HepG2 (cell line): ENCODE results near the gene CPT1B. TPM values are rescaled to one million over a fixed set of nuclear protein-coding genes. Genes with fewer than 3 reads are reported as not detected.
A peak's percentile ranks its signal among the peaks of the same experiment; 100 is the strongest.

Experiments used
- ATF7-NPFF ChIP-seq: sonication (generic); formaldehyde crosslinking; IDR thresholded peaks from 2 replicates; pipeline ENCODE4 v1.8.1; 2023; ENCODE audit warnings: mild to moderate bottlenecking, low read depth, missing genetic modification reagents, moderate library complexity
- CBX1 ChIP-seq: IDR thresholded peaks from one replicate; pipeline ENCODE4 v1.6.1; 2016; ENCODE audit warnings: antibody characterized with exemption, low read depth
- CTCF ChIP-seq: sonication (generic); formaldehyde crosslinking; IDR thresholded peaks from 2 replicates; pipeline ENCODE4 v1.5.0; 2020; ENCODE audit warnings: mild to moderate bottlenecking, missing genetic modification reagents, moderate library complexity
- HIC2 ChIP-seq: sonication (generic); formaldehyde crosslinking; IDR thresholded peaks from 2 replicates; pipeline ENCODE4 v1.9.0; 2022; ENCODE audit warnings: low read depth, missing genetic modification reagents
- NAIF1 ChIP-seq: sonication (generic); formaldehyde crosslinking; IDR thresholded peaks from 2 replicates; pipeline ENCODE4 v1.5.0; 2020; ENCODE audit warnings: mild to moderate bottlenecking, missing genetic modification reagents, borderline replicate concordance
- POLR2AphosphoS5 ChIP-seq: IDR thresholded peaks from 2 replicates; pipeline ENCODE4 v1.6.1; 2012; ENCODE audit warnings: low read depth, low read length
- SKI ChIP-seq: fragments of 450-650 bp; IDR thresholded peaks from one replicate; pipeline ENCODE4 v1.6.1; 2018; ENCODE audit warnings: mild to moderate bottlenecking; ENCODE audit not compliant: partially characterized antibody
- TEAD3 ChIP-seq: optimal IDR thresholded peaks from 2 replicates; pipeline ENCODE3; 2016; ENCODE audit warnings: borderline replicate concordance
- USF2 ChIP-seq, 2 experiments: sonication (generic) in 1 of 2; formaldehyde crosslinking in 1 of 2; IDR thresholded peaks; 2 replicates each; pipeline versions ENCODE4 v1.5.1 to v1.6.1; 2011 to 2020; ENCODE audit warnings: borderline replicate concordance in 1 of 2, low read depth in 1 of 2, low read length in 1 of 2, mild to moderate bottlenecking in 1 of 2, missing genetic modification reagents in 1 of 2, moderate library complexity in 1 of 2
- YEATS4 ChIP-seq: sonication (generic); formaldehyde crosslinking; IDR thresholded peaks from 2 replicates; pipeline ENCODE4 v1.4.0; 2020; ENCODE audit warnings: missing genetic modification reagents, borderline replicate concordance
- ZC3H13 ChIP-seq: sonication (generic); formaldehyde crosslinking; IDR thresholded peaks from 2 replicates; pipeline ENCODE4 v1.8.1; 2023; ENCODE audit warnings: mild to moderate bottlenecking, missing genetic modification reagents, moderate library complexity
- ZNF33A ChIP-seq: sonication (generic); formaldehyde crosslinking; IDR thresholded peaks from 2 replicates; pipeline ENCODE4 v1.5.1; 2020; ENCODE audit warnings: missing genetic modification reagents, mild to moderate bottlenecking, moderate library complexity, borderline replicate concordance
- ZNF788 ChIP-seq: sonication (generic); formaldehyde crosslinking; IDR thresholded peaks from 2 replicates; pipeline ENCODE4 v1.5.0; 2020; ENCODE audit warnings: mild to moderate bottlenecking, missing genetic modification reagents, borderline replicate concordance
- ZSCAN21 ChIP-seq: sonication (generic); formaldehyde crosslinking; IDR thresholded peaks from 2 replicates; pipeline ENCODE4 v1.8.0; 2022; ENCODE audit warnings: mild to moderate bottlenecking, missing genetic modification reagents, moderate library complexity, borderline replicate concordance
- polyA plus RNA-seq, 8 experiments: library from polyadenylated mRNA; depleted of rRNA in 3 of 8; stranded (reverse) in 7 of 8; unstranded in 1 of 8; fragments of >200 nt; fragmentation: Illumina TruSeq in 4 of 8; extraction: Trizol in 4 of 8; gene quantifications; 2 replicates each; pipeline versions ENCODE4 v1.2.1 to v1.2.3, GENCODE V29; 2011 to 2016; ENCODE audit warnings: low read depth in 4 of 8, missing spikeins in 1 of 8, mixed read lengths in 1 of 8; ENCODE audit not compliant: insufficient read depth in 1 of 8
- total RNA-seq, 5 experiments: library from RNA; depleted of rRNA; stranded (reverse); fragments of >200 nt; fragmentation: Illumina TruSeq; extraction: Trizol; gene quantifications; 2 replicates each; pipeline ENCODE4 v1.2.3, GENCODE V29; 2016; ENCODE audit warnings: low read depth in 1 of 5
- TF ChIP-seq, protein P1 (sequence below): sonication (generic); formaldehyde crosslinking; IDR thresholded peaks from 2 replicates; pipeline ENCODE4; 2020; ENCODE audit warnings: missing genetic modification reagents, mild to moderate bottlenecking, borderline replicate concordance
- TF ChIP-seq, protein P2 (sequence below): sonication (generic); formaldehyde crosslinking; IDR thresholded peaks from 2 replicates; pipeline ENCODE4 v1.8.1; 2022; ENCODE audit warnings: low read depth, mild to moderate bottlenecking, missing genetic modification reagents

CPT1B gene
- total and polyA plus RNA-seq, 2 of the 13 experiments (the other 11 are each of a cell fraction or from before 2014, with no cell fraction given), result 9.2 to 19.5 TPM

GRCh38 chr22:50622723-50623327 lies 44.6 kb upstream of the CPT1B start (continued):
- TF ChIP-seq, protein P1, sequence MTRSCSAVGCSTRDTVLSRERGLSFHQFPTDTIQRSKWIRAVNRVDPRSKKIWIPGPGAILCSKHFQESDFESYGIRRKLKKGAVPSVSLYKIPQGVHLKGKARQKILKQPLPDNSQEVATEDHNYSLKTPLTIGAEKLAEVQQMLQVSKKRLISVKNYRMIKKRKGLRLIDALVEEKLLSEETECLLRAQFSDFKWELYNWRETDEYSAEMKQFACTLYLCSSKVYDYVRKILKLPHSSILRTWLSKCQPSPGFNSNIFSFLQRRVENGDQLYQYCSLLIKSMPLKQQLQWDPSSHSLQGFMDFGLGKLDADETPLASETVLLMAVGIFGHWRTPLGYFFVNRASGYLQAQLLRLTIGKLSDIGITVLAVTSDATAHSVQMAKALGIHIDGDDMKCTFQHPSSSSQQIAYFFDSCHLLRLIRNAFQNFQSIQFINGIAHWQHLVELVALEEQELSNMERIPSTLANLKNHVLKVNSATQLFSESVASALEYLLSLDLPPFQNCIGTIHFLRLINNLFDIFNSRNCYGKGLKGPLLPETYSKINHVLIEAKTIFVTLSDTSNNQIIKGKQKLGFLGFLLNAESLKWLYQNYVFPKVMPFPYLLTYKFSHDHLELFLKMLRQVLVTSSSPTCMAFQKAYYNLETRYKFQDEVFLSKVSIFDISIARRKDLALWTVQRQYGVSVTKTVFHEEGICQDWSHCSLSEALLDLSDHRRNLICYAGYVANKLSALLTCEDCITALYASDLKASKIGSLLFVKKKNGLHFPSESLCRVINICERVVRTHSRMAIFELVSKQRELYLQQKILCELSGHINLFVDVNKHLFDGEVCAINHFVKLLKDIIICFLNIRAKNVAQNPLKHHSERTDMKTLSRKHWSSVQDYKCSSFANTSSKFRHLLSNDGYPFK (CRISPR knock-in tag), result peak; percentile 64; the same call in 1 of the 2 replicates
- no peak for TF ChIP-seq CBX1
- no peak for TF ChIP-seq NAIF1 (CRISPR knock-in tag)
- peak; percentile 63 for TF ChIP-seq CTCF (CRISPR knock-in tag)
- no peak; the same call in 1 of the 2 replicates for TF ChIP-seq ATF7-NPFF
- no peak for TF ChIP-seq ZNF33A
- 0 out of 2 replicates have a peak, but pooled peaks have one; percentile 58 for TF ChIP-seq ZSCAN21 (CRISPR knock-in tag)
- TF ChIP-seq, protein P2, sequence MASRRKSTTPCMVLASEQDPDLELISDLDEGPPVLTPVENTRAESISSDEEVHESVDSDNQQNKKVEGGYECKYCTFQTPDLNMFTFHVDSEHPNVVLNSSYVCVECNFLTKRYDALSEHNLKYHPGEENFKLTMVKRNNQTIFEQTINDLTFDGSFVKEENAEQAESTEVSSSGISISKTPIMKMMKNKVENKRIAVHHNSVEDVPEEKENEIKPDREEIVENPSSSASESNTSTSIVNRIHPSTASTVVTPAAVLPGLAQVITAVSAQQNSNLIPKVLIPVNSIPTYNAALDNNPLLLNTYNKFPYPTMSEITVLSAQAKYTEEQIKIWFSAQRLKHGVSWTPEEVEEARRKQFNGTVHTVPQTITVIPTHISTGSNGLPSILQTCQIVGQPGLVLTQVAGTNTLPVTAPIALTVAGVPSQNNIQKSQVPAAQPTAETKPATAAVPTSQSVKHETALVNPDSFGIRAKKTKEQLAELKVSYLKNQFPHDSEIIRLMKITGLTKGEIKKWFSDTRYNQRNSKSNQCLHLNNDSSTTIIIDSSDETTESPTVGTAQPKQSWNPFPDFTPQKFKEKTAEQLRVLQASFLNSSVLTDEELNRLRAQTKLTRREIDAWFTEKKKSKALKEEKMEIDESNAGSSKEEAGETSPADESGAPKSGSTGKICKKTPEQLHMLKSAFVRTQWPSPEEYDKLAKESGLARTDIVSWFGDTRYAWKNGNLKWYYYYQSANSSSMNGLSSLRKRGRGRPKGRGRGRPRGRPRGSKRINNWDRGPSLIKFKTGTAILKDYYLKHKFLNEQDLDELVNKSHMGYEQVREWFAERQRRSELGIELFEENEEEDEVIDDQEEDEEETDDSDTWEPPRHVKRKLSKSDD (CRISPR knock-in tag), result peak; percentile 43; the same call in 1 of the 2 replicates
- TF ChIP-seq HIC2 (CRISPR knock-in tag), result peak; percentile 65; the same call in 1 of the 2 replicates
- peak; percentile 36 for TF ChIP-seq TEAD3 (CRISPR knock-in tag)
- TF ChIP-seq POLR2AphosphoS5, result peak; percentile 35; the same call in 1 of the 2 replicates
- TF ChIP-seq SKI, result no peak
- peak; percentile 79 for TF ChIP-seq ZC3H13 (CRISPR knock-in tag)
- TF ChIP-seq USF2 (IDR thresholded peaks at IDR 0.05; ENCODE audit: low read depth, low read length), result peak; percentile 55; the same call in 1 of the 2 replicates
- TF ChIP-seq USF2 (CRISPR knock-in tag; IDR thresholded peaks at IDR 0.05; ENCODE audit: borderline replicate concordance), result peak; percentile 62; the same call in 1 of the 2 replicates
- TF ChIP-seq ZNF788 (CRISPR knock-in tag), result peak; percentile 51; the same call in 1 of the 2 replicates
- TF ChIP-seq YEATS4 (CRISPR knock-in tag), result peak; percentile 26; the same call in 1 of the 2 replicates
